Stimulated activated CD8-positive, alpha-beta memory T cell treated with anti-CD3 and anti-CD28 coated beads, Interleukin-7, amount 100 ng/mL, for 24 hours (primary cell): ENCODE measurements around the gene TMEM86A.
A peak's percentile ranks its signal among the peaks of the same experiment; 100 is the strongest.
"Not testable (repeated sequence)": the region's sequence is repeated elsewhere in the genome, so short reads cannot be mapped to it uniquely, and the experiment has no call there.

ENCODE experiments used
- DNase-seq: peaks from one replicate; pipeline ENCODE4 v3.0.0-alpha.2; 2020; ENCODE audit warnings: low read depth

TMEM86A gene

GRCh38 chr11:18698341-18699268 lies at the start of gene TMEM86A:
TSS of gene TMEM86A (plus strand) at chr11:18698779. CDS start at chr11:18698887, 108 bp downstream.
- peak; percentile 73 for DNase-seq

- DNase-seq: no peak
These were observed 48.2 kb upstream of the TMEM86A start for GRCh38 chr11:18650353-18650752.

DNA sequence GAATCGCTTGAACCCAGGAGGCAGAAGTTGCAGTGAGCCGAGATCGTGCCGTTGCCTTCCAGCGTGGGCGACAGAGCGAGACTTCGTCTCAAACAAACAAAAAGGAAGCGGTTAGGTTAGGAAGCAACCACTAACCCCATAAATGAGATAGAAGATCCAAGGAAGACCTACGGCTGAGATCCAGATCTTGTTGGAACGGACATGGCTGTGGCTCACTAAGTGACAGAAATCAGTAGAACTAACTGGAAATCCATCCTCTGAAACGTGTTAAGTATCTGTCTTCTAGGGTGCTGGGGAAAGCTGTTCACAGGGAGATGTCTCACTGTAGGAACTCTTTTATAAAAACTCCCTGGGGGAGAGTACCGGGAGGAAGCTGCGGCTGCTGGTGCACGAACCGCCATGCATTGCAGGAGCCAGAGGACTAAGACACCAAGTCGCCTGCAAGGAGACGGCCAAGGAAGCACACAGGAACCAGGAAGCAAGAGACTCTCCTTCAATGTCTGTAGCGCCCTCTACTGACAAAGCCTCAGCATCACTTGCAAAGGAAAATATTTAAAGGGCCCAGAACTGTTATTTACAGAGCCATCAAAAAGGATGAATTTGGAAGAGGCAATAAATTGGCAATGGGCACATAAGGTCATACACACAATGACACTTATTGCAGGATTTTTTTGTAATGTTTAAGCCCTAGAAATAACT lies 47.6 kb upstream of the TMEM86A start:
- DNase-seq: no peak

DNA sequence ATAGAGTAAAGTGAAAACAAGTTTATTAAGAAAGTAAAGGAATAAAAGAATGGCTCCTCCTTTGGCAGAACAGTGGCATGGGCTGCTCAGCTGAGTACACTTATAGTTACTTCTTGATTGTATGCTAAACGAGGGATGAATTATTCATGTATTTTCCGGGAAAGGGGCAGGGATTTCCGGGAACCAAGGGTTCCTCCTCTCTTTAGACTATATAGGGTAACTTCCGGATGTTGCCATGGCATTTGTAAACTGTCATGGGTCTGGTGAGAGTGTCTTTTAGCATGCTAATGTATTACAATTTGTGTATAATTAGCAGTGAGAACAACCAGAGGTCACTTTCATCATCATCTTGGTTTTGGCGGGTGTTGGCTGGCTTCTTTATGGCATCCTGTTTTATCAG lies 40.9 kb upstream of the TMEM86A start:
- no peak for DNase-seq

GRCh38 chr11:18665353-18665872 lies 33.2 kb upstream of the TMEM86A start:
- not testable (repeated sequence) for DNase-seq

GRCh38 chr11:18668131-18668530 lies 30.4 kb upstream of the TMEM86A start:
- no peak for DNase-seq

- no peak for DNase-seq
These were observed 29.4 kb upstream of the TMEM86A start for GRCh38 chr11:18669219-18669596.

DNA sequence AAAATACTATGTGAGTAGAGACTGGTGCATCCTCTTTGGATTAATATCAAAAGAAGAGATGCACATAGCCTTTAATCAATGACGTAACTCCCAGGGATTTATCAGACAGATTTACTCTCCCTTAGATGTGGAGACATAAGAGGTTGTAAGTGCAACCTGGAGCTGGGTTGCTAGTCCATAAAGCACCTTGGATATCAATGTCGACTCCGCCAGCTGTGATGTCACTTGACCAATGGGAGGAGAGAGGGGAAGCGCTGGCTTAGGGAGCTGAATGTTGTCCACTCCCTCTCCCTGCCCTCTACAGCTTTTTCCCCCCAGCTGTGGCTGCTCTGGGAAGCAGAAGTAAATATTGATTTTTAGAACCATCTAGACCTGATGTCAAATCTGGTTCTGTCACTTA lies 28.9 kb upstream of the TMEM86A start:
- no peak for DNase-seq

DNA sequence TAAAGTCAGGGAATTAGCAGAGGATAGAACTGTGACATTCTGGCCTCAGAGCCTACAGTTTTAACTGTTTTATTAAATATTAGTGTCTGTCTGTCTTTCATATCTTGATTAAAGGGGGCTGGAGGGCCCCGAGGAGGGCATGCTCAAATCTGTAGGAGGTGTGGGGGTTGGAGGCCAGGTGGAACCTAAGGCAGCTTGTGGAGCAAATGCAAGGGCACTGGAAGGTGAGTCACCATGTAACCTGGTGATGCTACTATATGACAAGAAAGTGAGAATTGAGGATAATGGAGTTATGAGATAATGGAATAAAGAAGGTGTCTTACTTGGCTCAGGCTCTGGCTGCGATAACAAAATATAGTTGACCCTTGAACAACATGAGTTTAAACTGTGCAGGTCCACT lies 27.3 kb upstream of the TMEM86A start:
- no peak for DNase-seq

DNA sequence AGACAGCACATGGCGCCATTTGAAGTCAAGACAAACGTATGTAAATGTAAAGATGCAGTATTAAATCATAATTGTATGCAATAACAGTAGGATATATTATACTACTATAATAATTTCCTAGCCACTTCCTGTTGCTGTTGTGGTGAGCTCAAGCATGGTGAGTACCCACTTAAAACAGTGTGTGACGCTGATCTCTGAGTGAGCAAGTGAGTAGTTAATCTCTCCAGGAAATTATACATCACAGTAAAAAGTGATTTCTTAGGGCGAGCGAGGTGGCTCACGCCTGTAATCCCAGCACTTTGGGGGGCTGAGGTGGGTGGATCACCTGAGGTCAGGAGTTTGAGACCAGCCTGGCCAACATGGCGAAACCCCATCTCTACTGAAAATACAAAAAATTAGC lies 26.4 kb upstream of the TMEM86A start:
- DNase-seq: not testable (repeated sequence)

GRCh38 chr11:18676803-18677202 lies 21.8 kb upstream of the TMEM86A start:
- no peak for DNase-seq

- DNase-seq: no peak
These were observed 21.0 kb upstream of the TMEM86A start for GRCh38 chr11:18677560-18677959.

DNA sequence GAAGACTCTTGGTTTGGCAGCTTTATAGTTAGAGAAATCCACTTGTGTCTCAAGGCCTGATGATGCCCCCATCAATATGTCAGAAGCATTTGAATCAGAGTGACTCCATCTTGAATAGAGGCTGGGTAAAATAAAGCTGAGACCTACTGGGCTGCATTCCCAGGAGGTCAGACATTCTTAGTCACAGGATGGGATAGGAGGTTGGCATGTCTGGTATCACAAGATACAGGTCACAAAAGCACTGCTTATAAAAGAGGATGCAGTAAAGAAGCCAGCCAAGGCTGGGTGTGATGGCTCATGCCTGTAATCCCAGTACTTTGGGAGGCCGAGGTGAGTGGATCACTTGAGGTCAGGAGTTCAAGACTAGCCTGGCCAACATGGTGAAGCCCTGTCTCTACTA lies 16.6 kb upstream of the TMEM86A start:
- not testable (repeated sequence) for DNase-seq

DNA sequence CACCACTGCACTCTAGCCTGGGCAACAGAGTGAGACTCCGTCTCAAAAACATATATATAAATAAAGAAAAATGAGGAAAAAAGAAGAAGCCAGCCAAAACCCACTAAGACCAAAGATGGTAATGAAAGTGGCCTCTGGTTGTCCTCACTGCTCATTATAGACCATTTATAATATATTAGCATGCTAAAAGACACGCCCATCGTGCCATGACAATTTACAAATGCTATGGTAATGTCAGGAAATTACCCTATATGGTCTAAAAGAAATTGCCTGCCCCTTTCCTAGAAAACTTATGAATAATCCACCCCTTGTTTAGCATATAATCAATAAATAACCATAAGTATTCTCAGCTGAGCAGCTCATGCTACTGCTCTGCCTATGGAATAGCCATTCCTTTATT lies 16.1 kb upstream of the TMEM86A start:
- no peak for DNase-seq

GRCh38 chr11:18684267-18684666 lies 14.3 kb upstream of the TMEM86A start:
- DNase-seq: no peak

DNA sequence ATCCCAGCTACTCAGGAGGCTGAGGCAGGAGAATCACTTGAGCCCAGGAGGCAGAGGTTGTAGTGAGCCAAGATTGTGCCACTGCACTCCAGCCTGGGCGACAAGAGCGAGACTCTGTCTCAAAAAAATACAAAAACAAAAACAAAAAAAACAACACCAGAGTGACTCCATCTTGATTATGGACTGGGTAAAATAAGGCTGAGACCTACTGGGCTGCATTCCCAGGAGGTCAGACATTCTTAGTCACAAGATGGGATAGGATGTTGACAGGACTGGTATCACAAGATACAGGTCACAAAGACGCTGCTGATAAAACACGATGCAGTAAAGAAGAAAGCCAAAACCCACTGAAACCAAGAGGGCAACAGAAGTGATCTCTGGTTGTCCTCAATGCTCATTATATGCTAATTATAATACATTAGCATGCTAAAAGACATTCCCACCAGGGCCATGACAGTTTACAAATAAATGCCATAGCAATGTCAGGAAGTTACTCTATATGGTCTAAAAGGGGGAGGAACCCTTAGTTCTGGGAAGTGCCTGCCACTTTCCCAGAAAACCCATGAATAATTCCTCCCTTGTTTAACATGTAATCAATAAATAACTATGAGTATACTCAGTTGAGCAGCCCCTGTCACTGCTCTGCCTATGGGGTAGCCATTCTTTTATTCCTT lies 7.0 kb upstream of the TMEM86A start:
- not testable (repeated sequence) for DNase-seq

- no peak for DNase-seq
These were observed 5.4 kb upstream of the TMEM86A start for GRCh38 chr11:18692941-18693760.

GRCh38 chr11:18696638-18697225 lies 1.8 kb upstream of the TMEM86A start:
- DNase-seq: no peak

- DNase-seq: no peak
These were observed 1.0 kb upstream of the TMEM86A start for GRCh38 chr11:18697576-18697975.

DNA sequence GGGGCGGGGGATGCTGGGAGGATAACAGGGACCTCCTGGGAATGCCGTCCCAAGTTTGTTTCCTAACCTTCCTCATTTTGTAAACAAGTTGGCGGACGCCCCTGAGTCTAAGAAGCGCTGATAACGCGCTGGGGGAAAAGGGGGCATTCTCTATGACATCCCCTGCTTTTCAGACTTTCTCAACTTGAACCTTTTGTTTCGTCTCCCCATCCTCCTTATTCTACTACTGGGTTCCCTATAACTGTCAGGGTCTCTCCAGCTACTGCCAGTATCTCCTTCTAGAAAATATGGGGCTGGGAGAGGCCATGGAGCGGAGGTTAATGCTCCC lies 654 bp downstream of the TMEM86A start:
- no peak for DNase-seq

DNA sequence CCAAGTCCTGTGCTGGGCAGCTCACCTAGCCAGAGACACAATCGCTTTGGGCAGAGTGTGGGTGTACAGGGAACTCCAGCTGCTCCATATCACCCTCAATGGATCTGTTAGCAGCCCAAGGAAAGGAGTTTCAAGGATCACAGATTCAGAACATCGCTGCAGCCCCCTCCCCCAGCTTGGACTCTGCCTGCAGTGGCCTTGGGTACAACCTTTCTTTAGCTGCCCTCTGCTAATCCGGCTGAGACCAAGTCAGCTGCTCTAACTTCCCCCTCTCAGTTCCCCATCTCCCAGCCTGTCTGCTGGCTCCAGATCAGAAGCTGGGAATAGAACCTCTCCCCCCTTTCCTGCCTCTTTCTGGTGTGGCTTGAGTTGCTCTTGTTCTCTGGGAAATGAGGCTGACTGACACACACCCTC lies 1.3 kb downstream of the TMEM86A start:
- DNase-seq: no peak
